ENCODE data around the gene ARMC6. TPM values are rescaled to one million over a fixed set of nuclear protein-coding genes. Genes with fewer than 3 reads are reported as not detected.

ARMC6 gene
- total RNA-seq, 1 experiment from 2014 or later, result 66.5 TPM

- Histone ChIP-seq H2BK15ac (ENCODE audit: low read depth, low read length) (no peak overlapping the region), H4K8ac (replicated peaks; ENCODE audit: insufficient read length, low read depth, low read length) (no peak overlapping the region), H3K4ac (ENCODE audit: low read depth, low read length) (no peak overlapping the region), H4K20me1 (ENCODE audit: control insufficient read depth, insufficient read depth, insufficient read length) (no peaks in the 10 kb centered on the region), H2BK12ac (ENCODE audit: insufficient read length, low read depth, low read length) (no peak overlapping the region), H4K5ac (ENCODE audit: insufficient read length, low read depth, low read length) (no peak overlapping the region), H3K23ac (ENCODE audit: insufficient read length, low read depth, low read length) (no peak overlapping the region), H3K9me3 (ENCODE audit: control insufficient read depth, low read depth, low read length) (no peaks in the 10 kb centered on the region), H3K14ac (ENCODE audit: insufficient read depth, low read length) (no peak overlapping the region), H2BK120ac (ENCODE audit: low read depth, low read length, poor library complexity, severe bottlenecking) (no peak overlapping the region), H2AFZ (ENCODE audit: low read length) (no peak overlapping the region), H3K79me1 (ENCODE audit: insufficient read depth, low read depth, low read length, poor library complexity, severe bottlenecking) (no peaks in the 10 kb centered on the region), H3K23me2 (ENCODE audit: insufficient read length, low read depth, low read length, poor library complexity, severe bottlenecking) (no peaks in the 10 kb centered on the region), H3K4me2 (ENCODE audit: insufficient read depth, insufficient read length, low read length) (no peak overlapping the region), H2BK5ac (ENCODE audit: insufficient read length, low read length) (no peak overlapping the region), H3K27ac (ENCODE audit: insufficient read length, low read depth, low read length) (no peak overlapping the region), H3K9ac (ENCODE audit: extremely low read depth, insufficient read length, low read length) (no peak overlapping the region), H3K79me2 (ENCODE audit: insufficient read depth, low read length) (no peaks in the 10 kb centered on the region), H3K18ac (ENCODE audit: insufficient read length, low read depth, low read length) (no peak overlapping the region), H2AK5ac (ENCODE audit: insufficient read length, low read length) (no peak overlapping the region), H2BK20ac (ENCODE audit: low read depth, low read length, poor library complexity, severe bottlenecking) (no peak overlapping the region), H4K91ac (ENCODE audit: insufficient read length, low read depth, low read length) (no peak overlapping the region), H3T11ph (ENCODE audit: low read length) (no peak overlapping the region), H3K56ac (ENCODE audit: insufficient read length, low read depth, low read length) (no peak overlapping the region), H3K27me3 (ENCODE audit: insufficient read depth, low read length) (no peaks in the 10 kb centered on the region), H3K4me1 (ENCODE audit: insufficient read depth, low read length) (no peaks in the 10 kb centered on the region)
- Mint-ChIP-seq H3K36me3 (ENCODE audit: insufficient read depth in 1 of 3, low read depth in 3 of 3) (peaks cover 33 to 81% (median 66%) of the 10 kb centered on the region in 3 experiments; a peak in 6 of 7 replicates), H3K4me3 (no peak overlapping the region), H3K27ac (no peak overlapping the region), H3K27me3 (ENCODE audit: low read depth) (no peaks in the 10 kb centered on the region), H3K9me3 (no peaks in the 10 kb centered on the region), H3K4me1 (no peaks in the 10 kb centered on the region)
- no CpG with 5 or more reads among the region's 2 CpGs for WGBS (ENCODE audit: extremely low coverage, insufficient read length, low lambda C conversion rate)
- TF ChIP-seq, protein P1, sequence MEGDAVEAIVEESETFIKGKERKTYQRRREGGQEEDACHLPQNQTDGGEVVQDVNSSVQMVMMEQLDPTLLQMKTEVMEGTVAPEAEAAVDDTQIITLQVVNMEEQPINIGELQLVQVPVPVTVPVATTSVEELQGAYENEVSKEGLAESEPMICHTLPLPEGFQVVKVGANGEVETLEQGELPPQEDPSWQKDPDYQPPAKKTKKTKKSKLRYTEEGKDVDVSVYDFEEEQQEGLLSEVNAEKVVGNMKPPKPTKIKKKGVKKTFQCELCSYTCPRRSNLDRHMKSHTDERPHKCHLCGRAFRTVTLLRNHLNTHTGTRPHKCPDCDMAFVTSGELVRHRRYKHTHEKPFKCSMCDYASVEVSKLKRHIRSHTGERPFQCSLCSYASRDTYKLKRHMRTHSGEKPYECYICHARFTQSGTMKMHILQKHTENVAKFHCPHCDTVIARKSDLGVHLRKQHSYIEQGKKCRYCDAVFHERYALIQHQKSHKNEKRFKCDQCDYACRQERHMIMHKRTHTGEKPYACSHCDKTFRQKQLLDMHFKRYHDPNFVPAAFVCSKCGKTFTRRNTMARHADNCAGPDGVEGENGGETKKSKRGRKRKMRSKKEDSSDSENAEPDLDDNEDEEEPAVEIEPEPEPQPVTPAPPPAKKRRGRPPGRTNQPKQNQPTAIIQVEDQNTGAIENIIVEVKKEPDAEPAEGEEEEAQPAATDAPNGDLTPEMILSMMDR (conservative IDR thresholded peaks at IDR 0.05), result no peak
- DNase-seq, result no peak
Observed at GRCh38 chr19:19049406-19049805, 16.0 kb downstream of the ARMC6 start.
